ENCODE results near the gene SURF1. TPM values are rescaled to one million over a fixed set of nuclear protein-coding genes. Genes with fewer than 3 reads are reported as not detected.

The SURF1 gene
- total and polyA plus RNA-seq, 9 of the 15 experiments (the other 6 are each of a cell fraction or from before 2014, with no cell fraction given) = 16.1 to 31.3 (median 20.9) TPM

GRCh38 chr9:133335924-133336811, 20.1 kb downstream of the SURF1 start, which contains the start of gene SURF6 (continued):
- TF ChIP-seq TEAD2 (tag; IDR thresholded peaks at IDR 0.05) (no peak), L3MBTL2 (IDR thresholded peaks at IDR 0.05) (peak; percentile 97), ZNF449 (CRISPR knock-in tag; IDR thresholded peaks at IDR 0.05) (no peak), KLF1 (tag; IDR thresholded peaks at IDR 0.05) (peak; percentile 89), CREB3L1 (IDR thresholded peaks at IDR 0.05; ENCODE audit: borderline replicate concordance, low read depth) (peak; percentile 47; the same call in 1 of the 2 replicates), RAD51 (IDR thresholded peaks at IDR 0.05; ENCODE audit: borderline replicate concordance, low read depth) (peak; percentile 62), THAP12 (CRISPR knock-in tag; IDR thresholded peaks at IDR 0.05) (0 out of 2 replicates have a peak, but pooled peaks have one; percentile 41), ZNF184 (CRISPR knock-in tag; IDR thresholded peaks at IDR 0.05) (no peak), MTA2 (IDR thresholded peaks at IDR 0.05; ENCODE audit: low read depth) (no peak), ELK3 (CRISPR knock-in tag; IDR thresholded peaks at IDR 0.05) (no peak), NFIC (IDR thresholded peaks at IDR 0.05) (0 out of 2 replicates have a peak, but pooled peaks have one; percentile 25), ZC3H4 (CRISPR knock-in tag; IDR thresholded peaks at IDR 0.05; ENCODE audit: borderline replicate concordance) (no peak), CTBP1 (IDR thresholded peaks at IDR 0.05; ENCODE audit: borderline replicate concordance) (peak; percentile 79; the same call in 1 of the 2 replicates), THAP7 (CRISPR knock-in tag; IDR thresholded peaks at IDR 0.05) (peak; percentile 34; the same call in 1 of the 2 replicates), EP300 (IDR thresholded peaks at IDR 0.05; ENCODE audit: low read length) (peak; percentile 41; the same call in 1 of the 2 replicates), DEAF1 (CRISPR knock-in tag; IDR thresholded peaks at IDR 0.05) (no peak), ZNF717 (CRISPR knock-in tag; IDR thresholded peaks at IDR 0.05) (no peak), RB1 (IDR thresholded peaks at IDR 0.05; ENCODE audit: low read depth) (peak; percentile 99), CC2D1A (IDR thresholded peaks at IDR 0.05) (no peak)
